ENCODE measurements around the gene ANKRD53.

DNA sequence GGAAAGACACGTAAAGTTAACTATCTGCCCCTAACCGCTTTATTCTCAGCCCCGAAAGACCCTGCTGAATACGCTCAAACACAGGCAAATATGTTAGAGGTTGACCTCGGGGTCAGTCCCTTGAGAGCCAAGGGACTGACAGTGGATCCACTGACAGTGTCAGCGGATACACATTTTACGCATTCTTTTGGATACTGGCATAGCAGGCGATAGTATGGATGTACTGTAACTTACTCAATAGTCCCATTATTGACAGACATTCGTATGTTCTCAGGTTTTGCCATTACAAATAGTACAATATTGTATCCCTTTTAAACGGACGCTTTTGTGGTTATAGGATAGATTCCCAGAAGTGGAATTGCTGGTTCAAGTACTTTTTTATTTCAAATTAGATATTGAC is 29.3 kb upstream of the ANKRD53 start:
- TF ChIP-seq RCOR1 (IDR thresholded peaks at IDR 0.05; ENCODE audit: borderline replicate concordance in 1 of 2, low read depth in 2 of 2, low read length in 2 of 2) (no peak), SRSF7 (optimal IDR thresholded peaks at IDR 0.05; ENCODE audit: low read depth, low read length) (no peak), TBP (optimal IDR thresholded peaks at IDR 0.05; ENCODE audit: low read depth, low read length) (no peak), SMARCB1 (IDR thresholded peaks at IDR 0.05; ENCODE audit: insufficient read length, low read depth) (no peak), CREB1 (IDR thresholded peaks at IDR 0.05) (no peak), CREB1 (CRISPR knock-in tag; IDR thresholded peaks at IDR 0.05) (no peak), EP300 (IDR thresholded peaks at IDR 0.05; ENCODE audit: low read length) (no peak), CHD2 (IDR thresholded peaks at IDR 0.05; ENCODE audit: low read depth, low read length) (no peak), TAF1 (IDR thresholded peaks at IDR 0.05; ENCODE audit: control insufficient read depth, extremely low read depth, insufficient read depth, low read length, severe bottlenecking) (no peak), KAT7 (CRISPR knock-in tag; IDR thresholded peaks at IDR 0.05; ENCODE audit: borderline replicate concordance) (no peak)
- TF ChIP-seq, protein P1, sequence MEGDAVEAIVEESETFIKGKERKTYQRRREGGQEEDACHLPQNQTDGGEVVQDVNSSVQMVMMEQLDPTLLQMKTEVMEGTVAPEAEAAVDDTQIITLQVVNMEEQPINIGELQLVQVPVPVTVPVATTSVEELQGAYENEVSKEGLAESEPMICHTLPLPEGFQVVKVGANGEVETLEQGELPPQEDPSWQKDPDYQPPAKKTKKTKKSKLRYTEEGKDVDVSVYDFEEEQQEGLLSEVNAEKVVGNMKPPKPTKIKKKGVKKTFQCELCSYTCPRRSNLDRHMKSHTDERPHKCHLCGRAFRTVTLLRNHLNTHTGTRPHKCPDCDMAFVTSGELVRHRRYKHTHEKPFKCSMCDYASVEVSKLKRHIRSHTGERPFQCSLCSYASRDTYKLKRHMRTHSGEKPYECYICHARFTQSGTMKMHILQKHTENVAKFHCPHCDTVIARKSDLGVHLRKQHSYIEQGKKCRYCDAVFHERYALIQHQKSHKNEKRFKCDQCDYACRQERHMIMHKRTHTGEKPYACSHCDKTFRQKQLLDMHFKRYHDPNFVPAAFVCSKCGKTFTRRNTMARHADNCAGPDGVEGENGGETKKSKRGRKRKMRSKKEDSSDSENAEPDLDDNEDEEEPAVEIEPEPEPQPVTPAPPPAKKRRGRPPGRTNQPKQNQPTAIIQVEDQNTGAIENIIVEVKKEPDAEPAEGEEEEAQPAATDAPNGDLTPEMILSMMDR (IDR thresholded peaks at IDR 0.05 in 2 of 3, conservative IDR thresholded peaks at IDR 0.05 in 1 of 3; ENCODE audit: insufficient read depth in 2 of 3, low read depth in 1 of 3, low read length in 3 of 3), result no peak
- TF ChIP-seq, protein P2, sequence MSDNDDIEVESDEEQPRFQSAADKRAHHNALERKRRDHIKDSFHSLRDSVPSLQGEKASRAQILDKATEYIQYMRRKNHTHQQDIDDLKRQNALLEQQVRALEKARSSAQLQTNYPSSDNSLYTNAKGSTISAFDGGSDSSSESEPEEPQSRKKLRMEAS (CRISPR knock-in tag; IDR thresholded peaks at IDR 0.05), result no peak
- TF ChIP-seq, protein P3, sequence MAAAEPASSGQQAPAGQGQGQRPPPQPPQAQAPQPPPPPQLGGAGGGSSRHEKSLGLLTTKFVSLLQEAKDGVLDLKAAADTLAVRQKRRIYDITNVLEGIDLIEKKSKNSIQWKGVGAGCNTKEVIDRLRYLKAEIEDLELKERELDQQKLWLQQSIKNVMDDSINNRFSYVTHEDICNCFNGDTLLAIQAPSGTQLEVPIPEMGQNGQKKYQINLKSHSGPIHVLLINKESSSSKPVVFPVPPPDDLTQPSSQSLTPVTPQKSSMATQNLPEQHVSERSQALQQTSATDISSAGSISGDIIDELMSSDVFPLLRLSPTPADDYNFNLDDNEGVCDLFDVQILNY (CRISPR knock-in tag; IDR thresholded peaks at IDR 0.05), result no peak

Measured in K562 (cell line).